ENCODE results near the gene ARHGEF12.

Gene ARHGEF12

GRCh38 chr11:120335908-120336640, at the start of gene ARHGEF12:
Gene ARHGEF12 (plus strand): TSS chr11:120336413. CDS start chr11:120337244, 831 bp downstream.
- peak; percentile 89 for DNase-seq

- no peak for DNase-seq
Observed at GRCh38 chr11:120288021-120288420, 48.2 kb upstream of the ARHGEF12 start.

- DNase-seq = no peak
Observed at GRCh38 chr11:120289426-120289825, 46.8 kb upstream of the ARHGEF12 start.

- DNase-seq = no peak
Observed at GRCh38 chr11:120290956-120291355, 45.3 kb upstream of the ARHGEF12 start.

GRCh38 chr11:120293038-120293800, 43.0 kb upstream of the ARHGEF12 start:
- DNase-seq = no peak

- DNase-seq = no peak
Observed at GRCh38 chr11:120294096-120294495, 42.1 kb upstream of the ARHGEF12 start.

GRCh38 chr11:120295099-120295498, 41.1 kb upstream of the ARHGEF12 start:
- DNase-seq = no peak

- no peak for DNase-seq
Observed at GRCh38 chr11:120296554-120296953, 39.7 kb upstream of the ARHGEF12 start.

GRCh38 chr11:120298461-120298860, 37.8 kb upstream of the ARHGEF12 start:
- DNase-seq = no peak

- no peak for DNase-seq
Observed at GRCh38 chr11:120302001-120302805, 34.0 kb upstream of the ARHGEF12 start.

- DNase-seq = peak; percentile 72
Observed at GRCh38 chr11:120303004-120303637, 33.1 kb upstream of the ARHGEF12 start.

GRCh38 chr11:120304526-120304925, 31.7 kb upstream of the ARHGEF12 start:
- DNase-seq = no peak

GRCh38 chr11:120305286-120305685, 30.9 kb upstream of the ARHGEF12 start:
- DNase-seq = no peak

GRCh38 chr11:120306519-120307242, 29.5 kb upstream of the ARHGEF12 start:
- no peak for DNase-seq

- no peak for DNase-seq
Observed at GRCh38 chr11:120307476-120307875, 28.7 kb upstream of the ARHGEF12 start.

- no peak for DNase-seq
Observed at GRCh38 chr11:120308081-120308480, 28.1 kb upstream of the ARHGEF12 start.

- DNase-seq = no peak
Observed at GRCh38 chr11:120310870-120311269, 25.3 kb upstream of the ARHGEF12 start.

GRCh38 chr11:120314861-120315260, 21.4 kb upstream of the ARHGEF12 start:
- no peak for DNase-seq

GRCh38 chr11:120316880-120317688, 19.1 kb upstream of the ARHGEF12 start:
- DNase-seq = no peak

GRCh38 chr11:120317689-120318480, 18.3 kb upstream of the ARHGEF12 start:
- DNase-seq = no peak

All from activated CD4-positive, alpha-beta T cell treated with anti-CD3 and anti-CD28 coated beads, Interleukin-10, Interleukin-2, amounts not matched to agents 100 ng/mL and 50 ng/mL, durations not matched to agents 16 hours and 8 hours (primary cell).